Measurements from ENCODE around the gene RAB11B. TPM values are rescaled to one million over a fixed set of nuclear protein-coding genes. Genes with fewer than 3 reads are reported as not detected.
"Not testable (repeated sequence)": the region's sequence is repeated elsewhere in the genome, so short reads cannot be mapped to it uniquely, and the experiment has no call there.

RAB11B gene
- total RNA-seq, 1 donor from 2014 or later: 191 TPM

DNA sequence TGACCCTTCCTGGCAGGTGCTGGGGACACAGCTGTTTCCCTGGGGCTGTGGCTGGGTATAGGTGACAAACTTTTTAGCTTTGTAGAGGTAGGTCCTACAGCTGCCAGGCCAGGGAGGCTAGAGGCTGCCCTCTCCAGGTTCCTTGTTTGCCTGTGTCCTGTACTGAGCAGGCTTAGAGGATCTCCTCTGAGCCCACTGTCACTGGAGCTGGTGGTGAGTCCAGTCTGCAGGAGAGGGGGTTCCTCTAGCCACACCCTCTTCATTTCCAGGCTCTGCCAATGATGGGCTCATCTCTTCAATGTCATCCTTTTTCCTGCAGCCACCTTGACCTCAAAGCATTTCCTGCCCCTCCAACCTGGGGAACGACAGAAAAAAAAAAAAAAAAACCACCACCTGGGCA lies 12.6 kb upstream of the RAB11B start:
- TF ChIP-seq, protein P1, sequence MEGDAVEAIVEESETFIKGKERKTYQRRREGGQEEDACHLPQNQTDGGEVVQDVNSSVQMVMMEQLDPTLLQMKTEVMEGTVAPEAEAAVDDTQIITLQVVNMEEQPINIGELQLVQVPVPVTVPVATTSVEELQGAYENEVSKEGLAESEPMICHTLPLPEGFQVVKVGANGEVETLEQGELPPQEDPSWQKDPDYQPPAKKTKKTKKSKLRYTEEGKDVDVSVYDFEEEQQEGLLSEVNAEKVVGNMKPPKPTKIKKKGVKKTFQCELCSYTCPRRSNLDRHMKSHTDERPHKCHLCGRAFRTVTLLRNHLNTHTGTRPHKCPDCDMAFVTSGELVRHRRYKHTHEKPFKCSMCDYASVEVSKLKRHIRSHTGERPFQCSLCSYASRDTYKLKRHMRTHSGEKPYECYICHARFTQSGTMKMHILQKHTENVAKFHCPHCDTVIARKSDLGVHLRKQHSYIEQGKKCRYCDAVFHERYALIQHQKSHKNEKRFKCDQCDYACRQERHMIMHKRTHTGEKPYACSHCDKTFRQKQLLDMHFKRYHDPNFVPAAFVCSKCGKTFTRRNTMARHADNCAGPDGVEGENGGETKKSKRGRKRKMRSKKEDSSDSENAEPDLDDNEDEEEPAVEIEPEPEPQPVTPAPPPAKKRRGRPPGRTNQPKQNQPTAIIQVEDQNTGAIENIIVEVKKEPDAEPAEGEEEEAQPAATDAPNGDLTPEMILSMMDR (IDR thresholded peaks at IDR 0.05; ENCODE audit: unreplicated experiment): no peak
- no peak overlapping the region for H3K27ac Mint-ChIP-seq
- H3K27me3 Mint-ChIP-seq: no peaks in the 10 kb centered on the region
- H3K9me3 Mint-ChIP-seq (ENCODE audit: low read depth): peaks cover 4% of the 10 kb centered on the region
- no peaks in the 10 kb centered on the region for H3K4me1 Mint-ChIP-seq (ENCODE audit: low read depth)
- no peak for DNase-seq (ENCODE audit: low spot score, unreplicated experiment)
- no peak overlapping the region for H3K4me3 Mint-ChIP-seq (ENCODE audit: low read depth)
- peaks cover 22% of the 10 kb centered on the region for H3K36me3 Mint-ChIP-seq (ENCODE audit: insufficient read depth)

DNA sequence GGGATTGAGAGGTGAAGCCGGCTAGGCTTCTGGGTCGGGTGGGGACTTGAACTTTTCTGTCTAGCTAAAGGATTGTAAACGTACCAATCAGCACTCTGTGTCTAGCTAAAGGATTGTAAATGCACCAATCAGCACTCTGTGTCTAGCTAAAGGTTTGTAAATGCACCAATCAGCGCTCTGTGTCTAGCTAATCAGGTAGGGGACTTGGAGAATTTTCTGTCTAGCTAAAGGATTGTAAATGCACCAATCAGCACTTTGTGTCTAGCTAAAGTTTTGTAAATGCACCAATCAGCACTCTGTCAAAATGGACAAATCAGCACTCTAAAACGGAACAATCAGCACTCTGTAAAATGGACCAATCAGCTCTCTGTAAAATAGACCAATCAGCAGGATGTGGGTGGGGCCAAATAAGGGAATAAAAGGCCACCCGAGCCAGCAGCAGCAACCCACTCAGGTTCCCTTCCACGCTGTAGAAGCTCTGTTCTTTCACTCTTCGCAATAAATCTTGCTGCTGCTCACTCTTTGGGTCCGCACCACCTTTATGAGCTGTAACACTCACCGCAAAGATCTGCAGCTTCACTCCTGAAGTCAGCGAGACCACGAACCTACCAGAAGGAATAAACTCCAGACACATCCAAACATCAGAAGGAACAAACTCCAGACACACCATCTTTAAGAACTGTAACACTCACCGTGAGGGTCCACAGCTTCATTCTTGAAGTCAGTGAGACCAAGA lies 10.8 kb upstream of the RAB11B start:
- H3K9me3 Mint-ChIP-seq (ENCODE audit: low read depth); H3K4me3 Mint-ChIP-seq (ENCODE audit: low read depth); H3K27me3 Mint-ChIP-seq; DNase-seq (ENCODE audit: low spot score, unreplicated experiment); H3K27ac Mint-ChIP-seq; H3K4me1 Mint-ChIP-seq (ENCODE audit: low read depth): not testable (repeated sequence)
- peaks cover 18% of the 10 kb centered on the region for H3K36me3 Mint-ChIP-seq (ENCODE audit: insufficient read depth)

DNA sequence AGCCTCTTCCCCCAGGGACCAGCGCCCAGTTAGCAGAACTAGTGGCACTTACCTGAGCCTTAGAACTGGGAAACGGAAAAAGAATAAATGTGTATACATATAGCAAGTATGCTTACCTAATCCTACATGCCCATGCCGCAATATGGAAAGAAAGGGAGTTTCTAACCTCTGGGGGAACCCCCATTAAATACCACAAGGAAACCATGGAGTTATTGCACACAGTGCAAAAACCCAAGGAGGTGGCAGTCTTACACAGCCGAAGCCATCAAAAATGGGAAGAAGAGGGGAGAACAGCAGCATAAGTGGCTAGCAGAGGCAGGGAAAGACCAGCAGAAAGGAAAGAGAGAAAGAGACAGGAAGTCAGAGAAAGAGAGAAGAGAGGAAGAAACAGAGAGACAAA lies 5.6 kb upstream of the RAB11B start:
- H3K36me3 Mint-ChIP-seq (ENCODE audit: insufficient read depth); H3K9me3 Mint-ChIP-seq (ENCODE audit: low read depth); H3K27me3 Mint-ChIP-seq; H3K4me3 Mint-ChIP-seq (ENCODE audit: low read depth); DNase-seq (ENCODE audit: low spot score, unreplicated experiment): not testable (repeated sequence)
- peak overlapping the region; percentile 63 for H3K27ac Mint-ChIP-seq
- H3K4me1 Mint-ChIP-seq (ENCODE audit: low read depth): peaks cover 22% of the 10 kb centered on the region

DNA sequence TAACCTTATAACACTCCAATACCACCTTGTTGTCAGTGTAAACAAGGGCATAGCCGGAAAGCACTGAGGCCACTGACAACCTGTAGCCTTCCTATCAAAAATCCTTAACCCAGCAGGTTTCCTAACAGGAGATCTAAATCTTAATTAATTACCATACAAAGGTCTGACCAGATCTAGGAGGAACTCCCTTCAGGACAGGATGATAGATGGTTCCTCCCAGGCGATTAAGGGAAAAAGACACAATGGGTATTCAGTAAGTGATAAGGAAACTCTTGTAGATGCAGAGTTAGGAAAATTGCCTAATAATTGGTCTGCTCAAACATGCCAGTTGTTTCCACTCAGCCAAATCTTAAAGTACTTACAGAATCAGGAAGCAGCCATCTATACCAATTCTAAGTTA lies 5.1 kb upstream of the RAB11B start:
- not testable (repeated sequence) for H3K9me3 Mint-ChIP-seq (ENCODE audit: low read depth); H3K4me3 Mint-ChIP-seq (ENCODE audit: low read depth); H3K27me3 Mint-ChIP-seq; H3K36me3 Mint-ChIP-seq (ENCODE audit: insufficient read depth); DNase-seq (ENCODE audit: low spot score, unreplicated experiment)
- peak overlapping the region; percentile 63 for H3K27ac Mint-ChIP-seq
- peaks cover 25% of the 10 kb centered on the region for H3K4me1 Mint-ChIP-seq (ENCODE audit: low read depth)

DNA sequence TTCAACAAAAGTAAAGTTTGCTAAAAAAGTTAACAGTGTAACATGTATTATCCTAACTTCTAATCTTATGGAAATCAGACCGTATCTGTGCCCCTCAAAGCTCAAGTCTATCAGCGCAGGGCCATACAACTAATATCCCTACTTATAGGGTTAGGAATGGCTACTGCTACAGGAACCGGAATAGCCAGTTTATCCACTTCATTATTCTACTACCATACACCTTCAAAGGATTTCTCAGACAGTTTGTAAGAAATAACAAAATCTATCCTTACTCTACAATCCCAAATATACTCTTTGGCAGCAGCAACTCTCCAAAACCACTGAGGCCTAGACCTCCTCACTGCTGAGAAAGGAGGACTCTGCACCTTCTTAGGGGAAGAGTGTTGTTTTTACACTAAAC lies 4.6 kb upstream of the RAB11B start:
- Mint-ChIP-seq H3K4me3 (ENCODE audit: low read depth) (peak overlapping the region; percentile 7), H3K27ac (peak overlapping the region; percentile 63), H3K4me1 (ENCODE audit: low read depth) (peaks cover 25% of the 10 kb centered on the region)
- H3K27me3 Mint-ChIP-seq; DNase-seq (ENCODE audit: low spot score, unreplicated experiment); H3K36me3 Mint-ChIP-seq (ENCODE audit: insufficient read depth); H3K9me3 Mint-ChIP-seq (ENCODE audit: low read depth): not testable (repeated sequence)

DNA sequence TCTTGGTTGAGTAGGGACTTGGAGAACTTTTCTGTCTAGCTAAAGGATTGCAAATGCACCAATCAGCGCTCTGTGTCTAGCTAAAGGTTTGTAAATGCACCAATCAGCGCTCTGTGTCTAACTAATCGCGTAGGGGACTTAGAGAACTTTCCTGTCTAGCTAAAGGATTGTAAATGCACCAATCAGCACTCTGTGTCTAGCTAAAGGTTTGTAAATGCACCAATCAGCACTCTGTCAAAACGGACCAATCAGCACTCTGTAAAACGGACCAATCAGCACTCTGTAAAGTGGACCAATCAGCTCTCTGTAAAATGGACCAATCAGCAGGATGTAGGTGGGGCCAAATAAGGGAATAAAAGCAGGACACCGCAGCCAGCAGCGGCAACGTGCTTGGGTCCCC lies 3.7 kb upstream of the RAB11B start:
- H3K27me3 Mint-ChIP-seq; H3K4me3 Mint-ChIP-seq (ENCODE audit: low read depth); DNase-seq (ENCODE audit: low spot score, unreplicated experiment); H3K36me3 Mint-ChIP-seq (ENCODE audit: insufficient read depth); H3K9me3 Mint-ChIP-seq (ENCODE audit: low read depth): not testable (repeated sequence)
- H3K4me1 Mint-ChIP-seq (ENCODE audit: low read depth): peaks cover 27% of the 10 kb centered on the region
- H3K27ac Mint-ChIP-seq: peak overlapping the region; percentile 83

DNA sequence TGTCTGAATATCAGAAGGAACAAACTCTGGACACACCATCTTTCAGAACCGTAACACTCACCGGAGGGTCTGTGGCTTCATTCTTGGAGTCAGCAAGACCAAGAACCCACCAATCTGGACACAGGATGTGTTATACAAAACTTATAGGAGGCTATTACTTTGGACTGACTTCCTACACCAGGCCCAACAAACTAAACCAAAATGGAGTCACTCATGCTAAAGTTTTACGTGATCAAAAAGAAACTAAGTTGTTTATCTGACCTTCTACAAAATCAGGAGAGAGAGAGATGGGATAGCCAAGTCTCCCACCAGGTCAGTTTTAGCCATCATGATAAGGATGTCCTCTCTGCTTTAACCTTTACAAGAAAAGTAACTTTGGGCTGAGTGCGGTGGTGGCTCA lies 3.2 kb upstream of the RAB11B start:
- TF ChIP-seq, protein P1 (IDR thresholded peaks at IDR 0.05; ENCODE audit: unreplicated experiment): no peak
- Mint-ChIP-seq H3K4me1 (ENCODE audit: low read depth) (peaks cover 31% of the 10 kb centered on the region), H3K4me3 (ENCODE audit: low read depth) (no peak overlapping the region)

More for the DNA sequence above, 3.2 kb upstream of the RAB11B start:
- no peak for DNase-seq (ENCODE audit: low spot score, unreplicated experiment)
- Mint-ChIP-seq H3K36me3 (ENCODE audit: insufficient read depth) (peaks cover 4% of the 10 kb centered on the region), H3K27me3 (no peaks in the 10 kb centered on the region), H3K27ac (peak overlapping the region; percentile 83), H3K9me3 (ENCODE audit: low read depth) (peaks cover 4% of the 10 kb centered on the region)

Data from progenitor cell of endocrine pancreas (in vitro differentiated cells).